GM18907 (cell line): Measurements from ENCODE around the gene MILR1.
A peak's percentile ranks its signal among the peaks of the same experiment; 100 is the strongest.
"Not testable (repeated sequence)": the region's sequence is repeated elsewhere in the genome, so short reads cannot be mapped to it uniquely, and the experiment has no call there.

Experiments used
- ATAC-seq: cut with Tn5 transposase; IDR thresholded peaks from one replicate; pipeline ENCODE4 v1.9.1; 2021; ENCODE audit warnings: mild to moderate bottlenecking, moderate library complexity; ENCODE audit not compliant: unreplicated experiment

The MILR1 gene

DNA sequence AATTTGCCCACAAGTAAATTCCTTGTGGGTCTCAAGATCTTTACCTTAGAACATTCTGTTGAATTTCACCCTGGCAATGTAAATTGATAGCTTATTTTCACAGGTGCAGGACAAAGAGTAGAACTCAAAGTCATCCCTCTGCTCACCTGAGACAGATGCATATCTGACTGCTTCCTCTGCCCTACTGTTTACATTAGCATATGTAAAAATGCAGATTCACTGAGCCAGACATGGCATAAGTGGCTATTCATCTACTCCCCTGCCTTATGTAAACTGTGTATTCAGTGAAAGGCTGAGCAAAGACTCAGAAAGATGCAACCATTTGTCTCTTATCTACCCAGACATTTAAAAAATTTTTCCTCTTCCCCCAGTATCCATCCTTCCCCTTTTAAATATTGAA is 22.3 kb upstream of the MILR1 start:
- no peak for ATAC-seq

DNA sequence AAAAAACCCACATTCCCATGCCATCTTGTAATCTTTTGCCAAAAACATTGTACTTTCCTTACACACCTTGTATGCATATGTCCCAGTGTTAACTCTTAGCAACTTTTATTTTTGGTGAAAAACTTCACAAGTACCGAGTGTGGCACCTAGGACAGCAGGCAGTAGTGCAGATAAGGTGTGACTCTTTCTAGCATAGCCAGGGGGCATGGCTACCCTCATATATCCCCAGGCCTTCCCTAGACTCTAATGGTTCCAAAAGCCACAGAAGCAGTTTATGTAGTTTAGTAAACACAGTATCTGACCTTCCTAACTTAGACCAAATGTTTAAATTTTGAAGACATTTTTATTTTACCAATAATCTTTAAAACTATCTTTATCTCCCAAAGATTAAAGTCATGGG is 20.5 kb upstream of the MILR1 start:
- no peak for ATAC-seq

DNA sequence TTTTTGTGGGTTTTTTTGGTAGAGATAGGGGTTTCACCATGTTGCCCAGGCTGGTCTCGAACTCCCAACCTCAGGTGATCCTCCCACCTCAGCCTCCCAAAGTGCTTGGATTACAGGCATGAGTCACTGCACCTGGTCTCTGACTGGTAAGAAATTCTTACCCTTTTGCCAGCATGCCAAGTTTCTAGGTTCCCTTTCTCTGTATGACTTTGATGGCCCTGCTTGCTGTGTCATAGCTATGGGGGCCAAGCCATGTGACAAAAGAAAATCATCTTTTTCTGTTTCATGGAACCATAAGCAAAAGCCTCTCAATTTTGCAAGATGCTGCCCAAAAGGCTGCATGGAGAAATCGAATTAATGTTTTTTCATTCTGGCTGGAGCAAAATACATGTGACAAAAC is 18.9 kb upstream of the MILR1 start:
- ATAC-seq: not testable (repeated sequence)

DNA sequence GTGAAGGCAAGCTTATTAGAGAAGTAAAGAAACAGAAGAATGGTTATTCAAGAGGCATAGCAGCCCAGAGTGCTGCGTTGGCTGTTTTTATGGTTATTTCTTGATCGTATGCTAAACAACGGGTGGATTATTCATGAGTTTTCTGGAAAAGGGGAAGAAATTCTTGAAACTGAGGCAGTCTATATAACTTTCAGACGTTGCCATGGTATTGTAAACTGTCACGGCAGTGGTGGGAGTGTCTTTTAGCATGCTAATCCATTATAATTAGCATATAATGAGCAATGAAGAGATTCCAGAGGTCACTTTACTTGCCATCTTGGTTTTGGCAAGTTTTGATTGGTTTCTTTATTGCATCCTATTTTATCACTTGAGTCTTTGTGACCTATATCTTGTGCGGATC is 17.4 kb upstream of the MILR1 start:
- ATAC-seq: no peak

DNA sequence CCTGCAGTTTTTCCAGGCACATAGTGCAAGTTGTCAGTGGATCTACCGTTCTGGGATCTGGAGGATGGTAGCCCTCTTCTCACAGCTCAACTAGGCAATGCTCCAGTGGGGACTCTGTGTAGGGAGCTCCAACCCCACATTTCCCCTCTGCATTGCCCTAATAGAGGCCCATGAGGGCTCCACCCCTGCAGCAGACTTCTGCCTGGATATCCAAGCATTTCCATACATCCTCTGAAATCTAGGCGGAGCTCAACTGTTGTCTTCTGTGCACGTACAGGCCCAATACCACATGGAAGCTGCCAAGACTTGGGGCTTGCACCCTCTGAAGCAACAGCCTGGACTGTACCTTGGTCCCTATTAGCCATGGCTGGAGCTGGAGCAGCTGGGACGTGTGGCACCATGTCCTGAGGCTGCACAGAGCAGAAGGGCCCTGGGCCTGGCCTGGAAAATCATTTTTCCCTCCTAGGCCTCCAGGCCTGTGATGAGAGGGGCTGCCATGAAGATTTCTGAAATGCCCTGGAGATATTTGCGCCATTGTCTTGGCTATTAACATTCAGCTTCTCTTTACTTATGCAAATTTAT is 10.9 kb upstream of the MILR1 start:
- no peak for ATAC-seq

DNA sequence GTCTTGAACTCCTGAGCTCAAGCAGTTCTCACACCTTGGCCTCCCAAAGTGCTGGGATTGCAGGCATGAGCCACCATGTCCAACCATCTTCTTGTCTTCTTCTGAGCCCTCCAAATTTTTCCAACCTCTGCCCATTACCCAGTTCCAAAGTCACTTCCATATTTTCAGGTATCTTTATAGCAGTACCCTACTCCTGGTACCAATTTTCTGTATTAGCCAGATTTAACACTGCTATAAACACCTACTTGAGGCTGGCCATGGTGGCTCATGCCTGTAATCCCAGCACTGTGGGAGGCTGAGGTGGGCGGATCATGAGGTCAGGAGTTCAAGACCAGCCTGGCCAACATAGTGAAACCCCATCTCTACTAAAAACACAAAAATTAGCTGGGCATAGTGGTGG is 9.4 kb upstream of the MILR1 start:
- ATAC-seq: not testable (repeated sequence)

DNA sequence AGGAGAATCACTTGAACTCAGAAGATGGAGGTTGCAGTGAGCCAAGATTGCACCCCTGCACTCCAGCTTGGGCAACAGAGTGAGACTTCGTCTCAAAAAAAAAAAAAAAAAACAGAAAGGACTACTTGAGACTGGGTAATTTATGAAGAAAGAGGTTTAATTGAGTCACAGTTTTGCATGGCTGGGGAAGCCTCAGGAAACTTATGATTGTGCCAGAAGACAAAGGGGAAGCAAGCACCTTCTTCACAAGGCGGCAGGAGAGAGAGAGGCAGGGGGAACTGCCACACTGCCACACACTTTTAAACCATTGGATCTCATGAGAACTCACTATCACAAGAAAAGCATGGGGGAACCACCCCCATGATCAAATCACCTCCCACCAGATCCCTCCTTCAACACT is 9.0 kb upstream of the MILR1 start:
- ATAC-seq: no peak

DNA sequence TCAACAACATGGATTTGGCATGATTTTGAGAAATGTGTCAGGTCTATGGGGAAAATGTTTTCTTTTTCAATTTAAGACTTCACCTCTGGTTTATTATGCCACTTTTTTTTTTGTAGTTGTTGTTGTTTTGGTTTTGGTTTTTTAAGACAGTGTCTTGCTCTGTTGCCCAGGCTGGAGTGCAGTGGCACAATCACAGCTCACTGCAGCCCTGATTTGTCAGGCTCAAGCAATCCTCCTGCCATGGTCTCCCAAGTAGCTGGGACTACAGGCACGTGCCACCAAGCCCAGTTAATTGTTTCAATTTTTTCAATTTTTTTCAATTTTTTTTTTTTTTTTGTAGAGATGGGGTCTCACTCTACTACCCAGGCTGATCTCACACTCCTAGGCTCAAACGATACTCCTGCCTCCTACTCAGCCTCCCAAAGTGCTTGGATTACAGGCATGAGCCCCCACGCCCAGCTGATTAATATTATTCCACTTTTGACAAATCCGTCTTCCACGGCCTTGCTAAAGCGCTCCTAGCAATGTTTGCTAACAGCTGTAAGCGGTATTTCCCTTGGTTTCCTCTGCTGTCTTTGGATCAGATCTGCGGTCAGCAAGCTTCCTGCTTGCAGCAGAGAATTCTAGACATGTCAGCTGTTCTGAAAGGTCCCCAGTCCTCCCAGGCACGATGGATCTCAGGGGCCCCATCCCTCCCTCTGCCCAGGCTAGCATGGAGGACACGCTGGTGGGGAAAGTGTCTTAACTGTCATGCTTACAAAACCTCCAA is 7.0 kb upstream of the MILR1 start:
- ATAC-seq: no peak

DNA sequence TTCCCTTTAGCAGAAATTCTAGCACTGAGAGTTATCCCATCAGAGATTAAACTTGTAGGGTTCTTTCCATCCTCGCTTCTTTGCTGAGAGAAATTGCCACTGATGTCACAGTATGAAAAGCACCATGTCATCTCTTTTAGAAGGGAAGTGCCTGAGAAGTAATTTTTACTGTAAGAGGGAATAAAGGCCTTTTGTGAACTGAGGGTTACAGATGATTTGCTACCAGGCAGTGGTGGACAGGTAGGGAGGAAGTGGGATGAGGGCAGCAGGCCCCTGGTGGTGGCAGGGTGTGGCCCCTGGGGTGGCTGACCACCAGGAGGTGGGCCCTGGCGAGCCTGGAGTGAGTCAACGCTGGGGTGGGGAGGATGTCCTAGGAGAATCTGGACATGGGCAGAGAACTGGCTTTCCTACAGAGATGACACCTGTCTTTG is 6.4 kb upstream of the MILR1 start:
- no peak for ATAC-seq

DNA sequence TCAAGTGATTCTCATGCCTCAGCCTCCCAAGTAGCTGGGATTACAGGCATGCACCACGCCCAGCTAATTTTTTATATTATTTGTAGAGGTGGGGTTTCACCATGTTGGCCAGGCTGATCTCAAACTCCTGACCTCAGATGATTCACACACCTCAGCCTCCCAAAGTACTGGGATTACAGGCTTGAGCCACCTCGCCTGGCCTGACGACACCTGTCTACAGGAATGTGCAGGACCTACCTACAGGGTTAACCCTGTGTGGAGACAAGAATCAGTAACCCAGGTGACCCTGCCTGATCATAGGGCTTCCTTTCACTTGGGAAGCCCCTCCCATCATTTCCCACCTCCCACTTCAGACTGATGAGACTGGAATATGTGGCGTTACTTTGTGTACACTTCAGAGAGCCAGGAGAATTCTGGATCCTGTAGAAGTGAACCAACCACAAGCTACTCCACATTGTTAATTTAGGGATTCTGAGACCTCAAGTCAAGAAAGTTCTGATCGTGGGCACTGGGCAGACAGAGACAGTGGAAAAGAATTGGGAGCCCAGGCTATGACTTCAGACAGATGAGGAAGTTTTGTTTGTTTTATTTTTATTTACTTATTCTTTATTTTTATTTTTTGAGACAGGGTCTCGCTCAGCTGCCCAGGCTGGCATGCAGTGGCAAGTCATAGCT is 5.7 kb upstream of the MILR1 start:
- no peak for ATAC-seq

DNA sequence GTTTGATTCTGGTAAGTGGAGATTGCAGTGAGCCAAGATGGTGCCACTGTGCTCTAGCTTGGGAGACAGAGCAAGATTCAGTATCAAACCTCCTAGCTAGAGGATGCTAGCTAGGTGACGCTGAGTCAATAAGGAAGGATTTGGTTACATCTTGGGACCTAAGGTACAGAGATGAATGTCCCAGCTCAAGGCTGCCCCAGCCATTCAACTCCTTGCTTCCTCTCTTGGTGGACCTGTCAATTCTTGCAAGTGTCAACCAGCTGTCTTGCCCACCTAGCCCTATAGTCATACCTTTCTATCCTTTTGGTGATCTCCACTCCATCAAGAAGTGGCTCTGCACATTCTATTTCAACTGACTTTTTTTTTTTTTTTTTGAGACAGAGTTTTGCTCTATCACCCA is 1.4 kb upstream of the MILR1 start:
- ATAC-seq: peak; percentile 45

DNA sequence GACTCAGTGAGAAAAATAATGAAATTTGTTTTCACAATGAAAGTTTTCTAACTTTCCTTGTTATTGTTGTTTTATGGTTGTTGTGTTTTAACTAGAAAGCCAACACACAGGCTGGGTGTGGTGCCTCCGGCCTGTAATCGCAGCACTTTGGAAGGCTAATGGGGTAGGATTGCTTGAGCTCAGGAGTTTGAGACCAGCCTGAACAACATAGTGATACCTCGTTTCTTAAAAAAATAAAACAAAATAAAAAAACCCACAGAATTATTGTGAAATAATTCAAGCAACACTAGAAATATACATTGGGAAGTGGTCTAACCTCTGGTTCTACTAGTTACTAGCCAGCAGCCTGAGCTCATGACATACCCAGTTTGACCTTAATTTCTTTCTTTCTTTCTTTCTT is 630 bp downstream of the MILR1 start:
- no peak for ATAC-seq

DNA sequence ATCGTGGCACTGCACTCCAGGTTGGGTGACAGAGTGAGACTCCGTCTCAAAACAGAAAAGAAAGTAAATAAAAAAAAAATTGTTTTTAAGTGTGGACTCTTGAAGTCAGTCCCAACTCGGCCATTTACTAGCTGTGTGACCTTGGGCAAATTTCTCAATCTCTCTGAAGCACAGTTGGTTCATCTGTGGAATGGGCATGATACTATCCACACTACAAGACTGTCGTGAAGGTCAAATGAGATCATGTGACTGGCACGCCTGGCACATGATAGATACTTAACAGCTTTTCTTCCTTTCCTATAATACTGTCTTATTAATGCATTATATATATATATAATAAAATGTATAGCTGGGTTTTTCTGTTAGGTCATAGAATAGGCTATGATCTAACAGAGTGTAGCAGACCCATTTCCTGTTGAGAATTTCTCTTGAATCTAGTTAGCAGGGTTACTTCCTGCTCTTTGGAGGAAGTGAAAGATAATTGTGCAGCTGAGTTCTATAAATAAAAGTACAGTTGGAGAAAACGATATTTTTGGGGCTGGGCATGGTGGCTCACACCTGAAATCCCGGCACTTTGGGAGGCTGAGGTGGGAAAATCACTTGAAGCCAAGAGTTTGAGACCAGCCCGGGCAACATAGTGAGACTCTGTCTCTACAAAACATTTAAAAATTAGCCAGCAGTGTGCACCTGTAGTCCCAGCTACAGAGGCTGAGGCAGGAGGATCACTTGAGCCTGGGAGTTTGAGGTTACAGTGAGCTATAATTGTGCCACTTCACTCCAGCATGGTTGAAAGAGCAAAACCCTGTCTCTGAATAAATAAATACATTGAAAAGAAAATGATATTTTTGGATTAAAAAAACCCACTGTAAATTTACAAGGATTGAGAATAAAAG is 7.3 kb downstream of the MILR1 start:
- ATAC-seq: no peak

DNA sequence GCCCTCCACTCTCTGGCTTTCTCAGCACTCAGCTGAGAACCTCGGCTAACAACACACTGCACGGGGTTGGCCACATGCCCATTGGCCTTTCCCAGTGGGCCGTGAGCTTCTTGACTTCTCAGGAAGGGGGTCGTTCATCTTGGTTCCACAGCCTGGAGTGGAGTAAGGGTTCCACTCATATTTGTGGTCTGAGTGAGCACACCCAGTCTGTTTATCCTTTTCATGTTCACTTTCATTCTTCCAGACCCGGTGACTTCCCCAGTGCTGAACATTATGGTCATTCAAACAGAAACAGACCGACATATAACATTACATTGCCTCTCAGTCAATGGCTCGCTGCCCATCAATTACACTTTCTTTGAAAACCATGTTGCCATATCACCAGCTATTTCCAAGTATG is 8.2 kb downstream of the MILR1 start:
- no peak for ATAC-seq

DNA sequence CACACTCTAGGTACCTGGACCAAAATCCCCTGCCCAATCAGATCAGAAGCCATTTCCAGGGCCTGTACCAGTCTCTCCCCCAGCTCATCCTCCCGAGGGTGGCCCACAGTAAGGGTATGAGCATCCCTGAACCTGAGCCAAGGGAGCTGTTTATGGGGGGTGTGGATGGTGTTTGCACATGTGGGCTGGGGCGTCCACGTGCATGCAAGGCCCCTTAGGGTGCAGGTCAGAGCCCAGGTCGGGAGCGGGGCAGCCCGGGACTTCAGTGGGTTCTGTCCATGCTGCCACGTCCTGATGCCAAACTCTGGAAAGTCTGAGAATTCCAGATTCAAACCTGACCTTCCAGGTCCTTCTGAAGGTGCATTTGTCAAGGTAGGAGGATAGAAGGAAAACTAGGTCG is 9.8 kb downstream of the MILR1 start:
- ATAC-seq: no peak

DNA sequence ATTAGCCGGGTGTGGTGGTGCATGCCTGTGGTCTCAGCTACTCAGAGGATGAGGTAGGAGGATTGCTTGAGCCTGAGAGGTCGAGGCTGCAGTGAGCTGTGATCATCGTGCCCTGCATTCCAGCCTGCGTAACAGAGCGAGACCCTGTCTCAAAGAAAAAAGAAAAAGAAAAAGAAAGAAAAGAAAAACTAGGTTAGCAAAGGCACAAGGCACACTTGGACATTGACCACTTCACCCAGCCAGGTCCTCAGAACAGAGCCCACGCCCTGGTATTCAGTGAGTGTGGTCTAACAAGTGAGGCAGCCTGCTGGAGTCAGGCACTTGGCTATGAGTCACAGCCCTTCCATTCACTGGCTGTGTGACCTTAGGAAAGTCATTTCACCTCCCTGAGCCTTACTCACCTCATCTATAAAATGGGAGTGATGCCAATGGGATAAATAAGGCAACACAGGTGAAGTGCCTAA is 10.4 kb downstream of the MILR1 start:
- ATAC-seq: no peak

DNA sequence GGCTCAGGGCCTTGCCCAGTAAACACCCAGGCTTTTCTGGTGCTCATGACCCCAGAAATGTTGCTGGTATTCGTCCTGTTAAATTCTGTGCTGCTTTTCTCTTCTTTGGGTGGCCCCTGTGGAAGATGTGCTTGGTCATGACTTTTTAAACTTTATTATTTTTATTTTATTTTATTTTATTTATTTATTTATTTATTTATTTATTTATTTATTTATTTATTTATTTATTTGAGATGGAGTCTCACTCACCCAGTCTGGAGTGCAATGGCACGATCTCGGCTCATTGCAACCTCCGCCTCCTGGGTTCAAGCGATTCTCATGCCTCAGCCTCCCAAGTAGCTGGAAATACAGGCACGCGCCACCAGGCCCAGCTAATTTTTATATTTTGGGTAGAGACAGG is 10.9 kb downstream of the MILR1 start:
- ATAC-seq: not testable (repeated sequence)

DNA sequence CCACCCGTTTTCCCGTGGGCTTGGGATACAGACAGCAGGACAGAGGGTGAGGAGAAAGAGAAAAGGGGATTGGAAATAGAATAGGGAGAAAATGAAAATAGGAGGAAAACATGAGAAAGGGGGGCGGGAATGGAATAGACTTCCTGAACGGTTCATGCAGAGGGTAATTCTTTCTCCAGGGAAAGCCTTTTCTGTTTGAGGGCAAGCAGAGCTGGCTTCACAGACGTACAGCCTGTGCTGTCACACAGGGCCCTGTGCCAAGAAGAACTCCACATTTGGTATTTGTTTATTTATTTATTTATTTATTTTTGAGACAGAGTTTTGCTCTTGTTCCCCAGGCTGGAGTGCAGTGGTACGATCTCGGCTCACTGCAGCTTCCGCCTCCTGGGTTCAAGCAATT is 12.0 kb downstream of the MILR1 start:
- ATAC-seq: no peak

DNA sequence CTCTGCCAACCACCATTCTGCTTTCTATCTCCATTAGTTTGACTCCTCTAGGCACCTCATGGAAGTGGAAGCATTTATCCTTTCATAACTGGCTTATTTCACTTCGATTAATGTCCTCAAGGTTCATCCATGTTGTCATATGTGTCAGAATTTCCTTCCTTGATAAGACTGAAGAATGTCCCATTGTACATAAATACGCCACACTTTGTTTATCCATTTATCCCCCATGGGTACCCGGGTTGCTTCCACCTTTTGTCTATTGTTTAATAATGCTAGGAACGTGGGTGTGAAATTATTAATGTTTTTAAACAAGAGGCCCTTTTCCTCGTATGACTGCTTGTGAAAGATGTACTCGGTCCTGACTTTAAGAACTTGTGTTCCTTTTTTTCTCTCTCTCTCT is 12.9 kb downstream of the MILR1 start:
- ATAC-seq: no peak

DNA sequence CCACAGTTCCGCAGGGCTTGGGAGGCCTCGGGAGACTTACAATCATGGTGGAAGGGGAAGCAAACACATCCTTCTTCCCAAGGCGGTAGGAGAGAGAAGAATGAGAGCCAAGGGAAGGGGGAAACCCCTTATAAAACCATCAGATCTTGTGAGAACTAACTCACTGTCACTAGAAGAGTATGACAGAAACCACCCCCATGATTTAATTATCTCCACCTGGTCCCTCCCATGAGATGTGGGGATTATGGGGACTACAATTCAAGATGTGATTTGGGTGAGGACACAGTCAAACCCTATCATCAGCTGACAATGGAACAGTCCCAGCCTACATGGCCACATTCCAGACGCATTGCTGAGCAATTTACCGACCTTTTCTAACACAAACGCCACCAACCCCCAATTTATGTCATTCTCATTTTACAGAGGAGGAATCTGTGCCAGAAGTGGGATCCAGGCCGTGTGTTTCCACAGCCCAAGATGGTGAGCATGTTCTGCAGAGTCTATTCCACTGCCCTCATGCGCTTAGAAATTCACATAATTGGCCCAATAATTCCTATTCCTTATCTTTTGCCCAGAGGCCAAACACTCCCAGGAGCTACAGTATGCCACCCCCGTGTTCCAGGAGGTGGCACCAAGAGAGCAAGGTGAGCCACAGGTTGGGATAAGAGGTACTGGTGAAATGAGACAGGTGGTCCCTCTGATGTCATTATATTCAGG is 17.3 kb downstream of the MILR1 start:
- no peak for ATAC-seq

DNA sequence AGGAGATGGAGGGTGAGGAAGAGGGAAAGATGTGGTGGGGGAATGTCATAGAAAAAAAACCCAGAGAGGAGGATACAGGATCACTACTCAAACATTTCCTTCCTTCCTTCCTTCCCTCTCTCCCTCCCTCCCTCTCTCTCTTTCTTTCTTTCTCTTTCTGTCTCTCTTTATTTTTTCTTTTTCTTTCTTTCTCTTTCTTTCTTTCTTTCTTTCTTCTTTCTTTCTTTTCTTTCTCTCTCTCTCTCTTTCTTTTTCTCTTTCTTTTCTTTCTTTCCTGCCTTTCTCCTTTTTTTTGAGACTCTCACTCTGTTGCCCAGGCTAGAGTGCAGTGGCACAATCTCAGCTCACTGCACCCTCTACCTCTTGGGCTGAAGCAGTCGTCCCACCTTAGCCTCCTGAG is 17.9 kb downstream of the MILR1 start:
- ATAC-seq: not testable (repeated sequence)
